Measurements from ENCODE around the gene ADORA1.

ADORA1 gene

GRCh38 chr1:203145321-203146041 lies 18.0 kb downstream of the ADORA1 start:
- Histone ChIP-seq H2AFZ (ENCODE audit: low read length) (no peak overlapping the region), H3K4me2 (ENCODE audit: low read length) (no peak overlapping the region), H3K79me2 (ENCODE audit: insufficient read depth, low read length) (no peaks in the 10 kb centered on the region), H3K27ac (ENCODE audit: low read depth, low read length, poor library complexity, severe bottlenecking) (no peak overlapping the region), H3K9me2 (ENCODE audit: low read depth, low read length) (no peaks in the 10 kb centered on the region), H3K4me3 (ENCODE audit: low read depth, low read length, poor library complexity, severe bottlenecking) (no peak overlapping the region), H3K36me3 (ENCODE audit: insufficient read depth, low read length) (no peaks in the 10 kb centered on the region), H3K9me3 (ENCODE audit: low read length) (no peaks in the 10 kb centered on the region), H3K4me1 (ENCODE audit: insufficient read depth, low read length, severe bottlenecking) (no peaks in the 10 kb centered on the region), H4K20me1 (ENCODE audit: insufficient read depth, low read length) (no peaks in the 10 kb centered on the region), H3K9ac (ENCODE audit: low read length) (no peak overlapping the region), H3F3A (ENCODE audit: insufficient read depth, low read length) (no peaks in the 10 kb centered on the region), H3K27me3 (ENCODE audit: insufficient read depth, low read length) (peaks cover 11% of the 10 kb centered on the region; the same call in 1 of the 2 replicates)
- TF ChIP-seq EZH2 (IDR thresholded peaks at IDR 0.05; ENCODE audit: borderline replicate concordance, low read length): no peak
- TF ChIP-seq, protein P1, sequence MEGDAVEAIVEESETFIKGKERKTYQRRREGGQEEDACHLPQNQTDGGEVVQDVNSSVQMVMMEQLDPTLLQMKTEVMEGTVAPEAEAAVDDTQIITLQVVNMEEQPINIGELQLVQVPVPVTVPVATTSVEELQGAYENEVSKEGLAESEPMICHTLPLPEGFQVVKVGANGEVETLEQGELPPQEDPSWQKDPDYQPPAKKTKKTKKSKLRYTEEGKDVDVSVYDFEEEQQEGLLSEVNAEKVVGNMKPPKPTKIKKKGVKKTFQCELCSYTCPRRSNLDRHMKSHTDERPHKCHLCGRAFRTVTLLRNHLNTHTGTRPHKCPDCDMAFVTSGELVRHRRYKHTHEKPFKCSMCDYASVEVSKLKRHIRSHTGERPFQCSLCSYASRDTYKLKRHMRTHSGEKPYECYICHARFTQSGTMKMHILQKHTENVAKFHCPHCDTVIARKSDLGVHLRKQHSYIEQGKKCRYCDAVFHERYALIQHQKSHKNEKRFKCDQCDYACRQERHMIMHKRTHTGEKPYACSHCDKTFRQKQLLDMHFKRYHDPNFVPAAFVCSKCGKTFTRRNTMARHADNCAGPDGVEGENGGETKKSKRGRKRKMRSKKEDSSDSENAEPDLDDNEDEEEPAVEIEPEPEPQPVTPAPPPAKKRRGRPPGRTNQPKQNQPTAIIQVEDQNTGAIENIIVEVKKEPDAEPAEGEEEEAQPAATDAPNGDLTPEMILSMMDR (IDR thresholded peaks at IDR 0.05; ENCODE audit: low read length): no peak

GRCh38 chr1:203146042-203146369 lies 18.5 kb downstream of the ADORA1 start:
- Histone ChIP-seq H3K9me3 (ENCODE audit: low read length) (no peaks in the 10 kb centered on the region), H3K4me1 (ENCODE audit: insufficient read depth, low read length, severe bottlenecking) (no peaks in the 10 kb centered on the region), H3K27me3 (ENCODE audit: insufficient read depth, low read length) (peaks cover 11% of the 10 kb centered on the region; the same call in 1 of the 2 replicates), H3K9me2 (ENCODE audit: low read depth, low read length) (no peaks in the 10 kb centered on the region), H3K79me2 (ENCODE audit: insufficient read depth, low read length) (no peaks in the 10 kb centered on the region), H3F3A (ENCODE audit: insufficient read depth, low read length) (no peaks in the 10 kb centered on the region), H4K20me1 (ENCODE audit: insufficient read depth, low read length) (no peaks in the 10 kb centered on the region), H2AFZ (ENCODE audit: low read length) (no peak overlapping the region), H3K4me2 (ENCODE audit: low read length) (no peak overlapping the region), H3K4me3 (ENCODE audit: low read depth, low read length, poor library complexity, severe bottlenecking) (no peak overlapping the region), H3K27ac (ENCODE audit: low read depth, low read length, poor library complexity, severe bottlenecking) (no peak overlapping the region), H3K36me3 (ENCODE audit: insufficient read depth, low read length) (no peaks in the 10 kb centered on the region), H3K9ac (ENCODE audit: low read length) (no peak overlapping the region)
- no peak for TF ChIP-seq EZH2 (IDR thresholded peaks at IDR 0.05; ENCODE audit: borderline replicate concordance, low read length)
- TF ChIP-seq, protein P1 (IDR thresholded peaks at IDR 0.05; ENCODE audit: low read length): no peak

GRCh38 chr1:203146537-203146936 lies 19.0 kb downstream of the ADORA1 start:
- Histone ChIP-seq H3K36me3 (ENCODE audit: insufficient read depth, low read length) (no peaks in the 10 kb centered on the region), H3K9me2 (ENCODE audit: low read depth, low read length) (no peaks in the 10 kb centered on the region), H3K9me3 (ENCODE audit: low read length) (no peaks in the 10 kb centered on the region), H3K4me1 (ENCODE audit: insufficient read depth, low read length, severe bottlenecking) (no peaks in the 10 kb centered on the region), H3K79me2 (ENCODE audit: insufficient read depth, low read length) (no peaks in the 10 kb centered on the region), H3K27ac (ENCODE audit: low read depth, low read length, poor library complexity, severe bottlenecking) (no peak overlapping the region), H3K4me2 (ENCODE audit: low read length) (no peak overlapping the region), H3K9ac (ENCODE audit: low read length) (no peak overlapping the region), H2AFZ (ENCODE audit: low read length) (no peak overlapping the region), H3K27me3 (ENCODE audit: insufficient read depth, low read length) (peaks cover 11% of the 10 kb centered on the region; the same call in 1 of the 2 replicates), H4K20me1 (ENCODE audit: insufficient read depth, low read length) (no peaks in the 10 kb centered on the region), H3K4me3 (ENCODE audit: low read depth, low read length, poor library complexity, severe bottlenecking) (no peak overlapping the region), H3F3A (ENCODE audit: insufficient read depth, low read length) (no peaks in the 10 kb centered on the region)
- TF ChIP-seq, protein P1 (IDR thresholded peaks at IDR 0.05; ENCODE audit: low read length): no peak
- no peak for TF ChIP-seq EZH2 (IDR thresholded peaks at IDR 0.05; ENCODE audit: borderline replicate concordance, low read length)

Data from OCI-LY1 (cell line).